ENCODE data around the gene SLBP.

Gene SLBP

GRCh38 chr4:1749370-1749769 is 37.3 kb upstream of the SLBP start:
- peak; percentile 27 for DNase-seq (ENCODE audit: low spot score)

GRCh38 chr4:1748465-1748995 is 36.4 kb upstream of the SLBP start:
- peak; percentile 80 for DNase-seq (ENCODE audit: low spot score)

- DNase-seq (ENCODE audit: low spot score) = no peak
Observed at GRCh38 chr4:1747603-1747967, 35.5 kb upstream of the SLBP start.

GRCh38 chr4:1746919-1747602 is 34.9 kb upstream of the SLBP start:
- no peak for DNase-seq (ENCODE audit: low spot score)

- peak; percentile 73 for DNase-seq (ENCODE audit: low spot score)
Observed at GRCh38 chr4:1746265-1746691, 34.2 kb upstream of the SLBP start.

GRCh38 chr4:1745697-1746096 is 33.6 kb upstream of the SLBP start:
- no peak for DNase-seq (ENCODE audit: low spot score)

GRCh38 chr4:1745165-1745564 is 33.0 kb upstream of the SLBP start:
- DNase-seq (ENCODE audit: low spot score) = no peak

- DNase-seq (ENCODE audit: low spot score) = no peak
Observed at GRCh38 chr4:1744552-1744951, 32.4 kb upstream of the SLBP start.

- no peak for DNase-seq (ENCODE audit: low spot score)
Observed at GRCh38 chr4:1743975-1744374, 31.9 kb upstream of the SLBP start.

- no peak for DNase-seq (ENCODE audit: low spot score)
Observed at GRCh38 chr4:1743551-1743950, 31.4 kb upstream of the SLBP start.

- no peak for DNase-seq (ENCODE audit: low spot score)
Observed at GRCh38 chr4:1741208-1741607, 29.1 kb upstream of the SLBP start.

GRCh38 chr4:1740021-1740545 is 28.0 kb upstream of the SLBP start:
- no peak for DNase-seq (ENCODE audit: low spot score)

- no peak for DNase-seq (ENCODE audit: low spot score)
Observed at GRCh38 chr4:1739358-1739757, 27.2 kb upstream of the SLBP start.

GRCh38 chr4:1738410-1738809 is 26.3 kb upstream of the SLBP start:
- no peak for DNase-seq (ENCODE audit: low spot score)

GRCh38 chr4:1737666-1738065 is 25.5 kb upstream of the SLBP start:
- DNase-seq (ENCODE audit: low spot score) = no peak

GRCh38 chr4:1736812-1737211 is 24.7 kb upstream of the SLBP start:
- no peak for DNase-seq (ENCODE audit: low spot score)

- DNase-seq (ENCODE audit: low spot score) = no peak
Observed at GRCh38 chr4:1735215-1735614, 23.1 kb upstream of the SLBP start.

- DNase-seq (ENCODE audit: low spot score) = no peak
Observed at GRCh38 chr4:1732911-1733310, 20.8 kb upstream of the SLBP start.

GRCh38 chr4:1731180-1731579 is 19.1 kb upstream of the SLBP start:
- no peak for DNase-seq (ENCODE audit: low spot score)

- no peak for DNase-seq (ENCODE audit: low spot score)
Observed at GRCh38 chr4:1730532-1731135, 18.5 kb upstream of the SLBP start.

GRCh38 chr4:1728061-1728980 is 16.2 kb upstream of the SLBP start:
- DNase-seq (ENCODE audit: low spot score) = no peak

All from hematopoietic multipotent progenitor cell treated with erythropoietin and hydrocortisone succinate and interleukin-3 and kit ligand, for 15 days (in vitro differentiated cells).